Stimulated activated CD4-positive, alpha-beta T cell treated with anti-CD3 and anti-CD28 coated beads, Interleukin-2, amount 100 ng/mL, for 24 hours (primary cell): ENCODE results near the gene IL12B.
A peak's percentile ranks its signal among the peaks of the same experiment; 100 is the strongest.
"Not testable (repeated sequence)": the region's sequence is repeated elsewhere in the genome, so short reads cannot be mapped to it uniquely, and the experiment has no call there.

Experiments
- DNase-seq, 2 donors: peaks; one replicate each; pipeline ENCODE4 v3.0.0-alpha.2; 2020

IL12B gene

DNA sequence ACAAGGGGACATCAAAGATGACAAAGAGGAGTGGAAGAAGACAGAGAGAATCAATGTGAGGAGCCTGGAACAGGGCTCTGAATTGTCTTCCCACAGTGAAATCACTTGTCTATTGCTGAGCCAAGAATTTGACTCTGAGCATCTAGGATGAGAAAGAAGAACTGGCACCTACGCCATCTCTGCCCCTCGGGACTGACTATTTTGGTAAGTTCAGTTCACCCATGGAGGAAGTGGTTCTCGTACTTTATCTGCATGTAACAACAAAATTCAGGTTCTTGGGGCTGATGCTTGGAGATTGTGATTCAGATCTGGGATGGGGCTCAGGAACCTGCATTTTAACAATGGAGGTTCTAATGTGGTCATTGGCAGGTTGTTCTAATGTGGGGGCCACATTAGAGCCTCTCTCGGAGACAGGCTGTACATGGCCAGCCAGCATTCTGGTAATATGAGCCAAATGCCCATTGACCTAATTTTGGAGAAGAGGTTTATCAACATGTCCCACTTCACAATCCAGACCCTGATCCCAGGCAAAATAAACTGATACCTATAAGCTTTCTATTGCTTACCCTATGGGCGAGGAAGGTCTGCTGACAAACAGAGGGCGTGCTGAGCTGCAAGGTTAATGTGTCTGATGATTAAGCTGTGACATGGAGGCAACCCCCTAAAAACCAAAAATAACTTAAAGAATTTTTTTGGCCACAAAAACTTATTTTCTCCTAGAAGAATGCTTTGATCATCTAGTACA is 2.7 kb upstream of the IL12B start:
- DNase-seq: no peak

DNA sequence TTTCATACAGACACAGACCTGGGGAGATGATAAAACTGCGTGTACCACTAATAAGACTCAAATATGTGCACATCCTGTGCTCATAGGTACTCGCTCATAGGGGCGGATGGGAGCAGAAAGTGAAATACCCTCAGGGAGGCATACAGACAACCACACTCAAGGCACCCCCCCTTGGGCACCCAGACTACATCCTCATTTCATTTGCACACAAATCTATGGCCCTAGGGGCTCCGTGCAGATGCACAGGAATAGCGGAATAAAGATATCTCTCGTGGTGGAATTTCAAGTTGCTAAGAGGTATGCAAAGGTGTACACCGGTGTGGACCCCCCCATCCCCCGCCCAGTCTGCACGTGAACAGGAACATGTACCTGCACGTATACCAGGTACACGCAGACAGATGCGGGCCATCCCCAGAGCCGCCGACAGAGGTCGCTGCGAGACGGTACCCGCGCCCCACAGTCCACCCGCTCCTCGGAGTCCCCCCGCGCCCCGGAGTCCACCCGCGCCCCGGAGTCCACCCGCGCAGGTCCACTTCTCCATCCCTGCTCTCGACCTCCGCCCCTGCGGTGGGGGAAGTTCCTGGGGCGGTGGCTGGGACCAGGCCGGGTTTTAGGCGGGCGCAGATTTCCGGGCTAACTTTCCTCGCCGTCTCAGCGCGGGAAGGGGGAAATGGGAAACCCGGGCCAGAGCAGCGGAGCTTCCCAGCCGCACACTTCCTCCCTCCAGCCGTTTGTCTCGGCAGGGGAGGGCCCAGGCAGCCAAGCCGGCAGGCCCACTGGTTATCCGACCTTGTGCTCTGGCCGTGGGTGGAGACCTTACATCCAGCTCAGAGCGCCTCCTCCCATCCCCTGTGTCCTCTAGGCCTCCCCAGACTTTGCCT is 1.0 kb upstream of the IL12B start:
- peak; percentile 81 to 84 for DNase-seq

- DNase-seq: no peak
These were observed 5.3 kb downstream of the IL12B start for GRCh38 chr5:159324986-159325385.

DNA sequence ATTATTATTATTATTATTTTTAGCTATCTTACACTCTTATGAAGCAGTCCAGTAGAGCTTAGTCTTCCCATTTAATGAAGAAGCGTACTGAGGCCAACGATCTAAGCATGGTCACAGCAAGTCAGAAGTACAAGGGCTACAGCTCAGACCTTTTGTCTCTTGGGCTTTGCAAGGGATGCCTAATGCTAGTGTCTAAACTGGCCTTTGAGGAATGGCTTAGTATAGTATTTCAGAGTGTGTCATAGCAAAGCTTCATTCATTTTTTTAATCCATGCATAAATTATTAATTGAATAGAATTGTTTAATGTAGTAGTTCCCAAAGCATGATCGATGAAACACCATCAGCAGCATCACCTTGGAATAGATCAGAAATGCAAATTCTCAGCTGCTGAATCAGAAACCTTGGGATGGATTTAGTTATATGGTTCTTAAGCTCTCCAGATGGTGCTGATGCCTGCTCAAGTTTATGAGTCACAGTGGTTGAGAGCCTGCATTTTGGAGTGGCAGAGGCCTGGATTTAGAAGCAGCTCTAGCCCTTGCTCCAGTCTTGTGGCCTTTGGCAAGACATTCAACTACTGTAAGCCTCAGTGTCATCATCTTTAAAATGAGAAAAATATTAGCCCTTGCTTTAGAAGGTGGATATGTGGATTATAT is 6.1 kb downstream of the IL12B start:
- no peak for DNase-seq

- DNase-seq: no peak
These were observed 8.1 kb downstream of the IL12B start for GRCh38 chr5:159322180-159322579.

DNA sequence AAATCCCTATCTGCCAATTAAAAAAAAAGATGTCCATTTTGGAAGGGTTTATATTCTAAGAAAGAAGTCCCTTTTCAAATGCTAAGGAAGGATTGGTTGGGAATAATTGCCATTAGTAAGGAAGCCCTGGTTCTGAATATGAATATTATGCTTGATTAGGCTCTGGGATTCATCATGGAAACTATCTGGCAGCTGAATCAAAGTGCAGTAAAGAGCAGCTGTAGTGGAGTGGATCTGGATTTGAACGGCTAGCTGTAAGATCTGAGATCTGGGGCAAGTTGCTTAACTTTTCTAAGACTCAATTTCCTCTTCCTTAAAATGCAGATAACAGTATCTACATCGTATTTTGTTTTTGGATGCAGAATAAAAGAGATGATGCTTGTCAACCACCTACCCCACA is 10.5 kb downstream of the IL12B start:
- no peak for DNase-seq

DNA sequence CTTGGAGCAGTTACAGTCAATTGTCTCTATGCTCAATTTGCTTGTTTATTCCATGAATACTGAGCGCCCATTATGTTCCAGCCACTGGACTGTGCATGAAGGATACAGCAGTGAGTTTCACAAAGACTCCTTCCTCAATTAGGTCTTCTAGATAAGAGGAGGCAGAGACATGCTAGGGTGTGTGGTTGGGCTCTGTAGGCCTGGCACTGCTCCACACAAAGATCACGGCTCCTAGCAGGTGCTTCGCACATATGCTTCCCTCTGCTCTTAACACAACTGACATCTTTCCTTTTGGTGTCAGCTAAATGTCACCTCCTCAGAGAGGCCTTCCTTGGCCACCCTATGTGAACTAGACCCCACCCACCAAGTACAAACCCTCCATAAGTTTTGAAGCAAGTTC is 10.9 kb downstream of the IL12B start:
- DNase-seq: no peak

DNA sequence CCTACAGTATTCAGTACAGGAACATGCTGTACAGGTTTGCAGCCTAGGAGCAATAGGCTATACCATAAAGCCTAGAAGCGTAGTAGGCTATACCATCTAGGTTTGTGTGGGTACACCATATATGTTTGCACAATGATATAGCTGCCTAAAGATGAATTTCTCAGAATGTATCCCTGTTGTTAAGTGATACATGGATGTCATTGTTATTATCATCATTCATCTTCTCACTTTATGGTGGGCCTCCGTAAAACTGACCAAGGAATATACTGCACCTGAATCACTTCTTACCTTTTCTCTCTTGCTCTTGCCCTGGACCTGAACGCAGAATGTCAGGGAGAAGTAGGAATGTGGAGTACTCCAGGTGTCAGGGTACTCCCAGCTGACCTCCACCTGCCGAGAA is 11.8 kb downstream of the IL12B start:
- no peak for DNase-seq

- no peak for DNase-seq
These were observed 12.4 kb downstream of the IL12B start for GRCh38 chr5:159317849-159318248.

DNA sequence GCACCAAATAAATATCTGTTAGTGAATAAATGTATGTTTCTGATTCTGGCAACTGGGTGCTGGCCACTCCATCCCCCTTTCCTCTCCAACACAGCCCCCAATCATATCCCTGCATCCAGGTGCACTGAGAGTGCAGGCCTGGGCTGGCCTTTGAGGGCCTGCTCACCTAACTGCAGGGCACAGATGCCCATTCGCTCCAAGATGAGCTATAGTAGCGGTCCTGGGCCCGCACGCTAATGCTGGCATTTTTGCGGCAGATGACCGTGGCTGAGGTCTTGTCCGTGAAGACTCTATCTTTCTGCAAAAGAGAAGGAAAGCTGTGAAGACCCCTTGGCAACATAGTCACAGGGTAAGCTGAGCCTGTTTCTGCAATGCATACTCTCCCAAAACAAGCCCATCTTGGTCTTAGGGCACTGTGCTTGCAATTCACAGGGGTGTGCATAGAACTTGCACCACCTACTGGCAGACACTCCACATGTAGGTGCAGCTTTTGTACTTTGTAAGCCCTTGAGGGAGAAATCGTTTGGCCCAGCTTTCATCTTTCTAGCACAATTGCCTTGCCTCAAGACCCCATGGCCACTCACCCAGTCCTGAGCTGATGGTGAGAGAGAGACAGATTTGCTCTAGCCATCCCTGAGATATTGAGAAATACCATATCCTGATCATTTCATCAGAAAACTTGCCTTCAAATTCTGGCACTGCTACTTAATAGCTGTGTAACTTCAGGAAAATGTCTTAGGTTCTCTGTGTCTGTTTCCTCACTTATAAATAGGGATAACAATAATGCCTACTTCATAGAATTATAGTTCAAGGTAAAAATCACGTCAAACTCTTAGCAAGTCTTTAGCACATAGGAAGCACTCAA is 13.5 kb downstream of the IL12B start:
- peak; percentile 42 to 52 for DNase-seq

DNA sequence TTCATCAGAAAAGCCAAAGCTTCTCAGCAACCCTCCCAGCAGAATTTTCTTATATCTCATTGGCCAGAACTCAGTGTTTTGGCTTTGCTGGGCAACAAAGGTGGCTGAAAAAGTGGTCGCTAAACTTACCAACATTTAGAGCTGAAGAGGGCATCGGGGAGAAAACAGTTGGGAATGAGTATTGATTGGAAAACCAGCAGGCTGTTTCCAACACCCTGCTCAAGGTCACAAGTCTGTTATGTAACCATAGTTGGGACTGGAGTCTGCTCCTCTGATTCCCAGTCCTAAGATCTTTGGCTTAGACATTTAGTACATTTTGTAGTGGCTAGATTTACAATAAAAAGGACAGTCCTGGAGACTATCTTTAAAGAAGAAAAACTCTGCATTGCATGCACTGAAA is 17.1 kb downstream of the IL12B start:
- DNase-seq: no peak

GRCh38 chr5:159311063-159311462 is 19.2 kb downstream of the IL12B start:
- DNase-seq: no peak

GRCh38 chr5:159310511-159310910 is 19.8 kb downstream of the IL12B start:
- peak in 1 of 2 donors; percentile 49 for DNase-seq

DNA sequence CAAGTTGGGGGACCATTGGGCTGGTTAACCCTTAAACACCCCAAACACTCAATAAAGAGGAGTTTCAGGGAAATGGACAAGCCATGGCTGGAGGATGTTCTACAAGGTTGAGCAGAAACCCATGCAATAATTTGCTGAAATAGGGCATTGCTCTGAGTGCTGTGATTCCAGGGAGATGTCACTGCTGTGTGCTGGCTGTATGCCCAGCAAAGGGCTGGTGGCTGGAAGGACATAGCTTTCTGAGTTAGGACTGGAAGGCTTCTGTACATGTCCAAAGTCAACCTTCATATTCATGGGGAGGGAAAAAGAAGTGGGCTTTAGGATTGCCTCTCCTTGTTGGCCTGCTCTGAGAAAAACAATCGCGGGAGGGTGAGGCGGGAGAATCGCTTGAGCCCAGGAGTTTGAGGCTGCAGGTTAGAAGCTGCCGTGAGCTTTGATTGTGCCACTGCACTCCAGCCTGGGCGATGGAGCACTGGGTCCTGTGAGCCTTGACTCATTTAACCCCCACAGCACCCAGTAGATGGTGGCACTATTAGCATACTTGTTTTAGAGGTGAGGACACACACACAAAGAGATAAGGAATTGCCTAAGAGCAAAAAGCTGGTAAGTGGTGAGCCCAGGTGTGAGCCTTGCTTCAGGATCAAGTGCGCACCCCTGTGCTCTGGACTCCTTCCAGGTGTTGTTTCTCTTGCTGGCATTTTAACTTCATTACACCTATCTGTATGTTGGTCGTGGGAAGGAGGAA is 20.4 kb downstream of the IL12B start:
- DNase-seq: no peak

DNA sequence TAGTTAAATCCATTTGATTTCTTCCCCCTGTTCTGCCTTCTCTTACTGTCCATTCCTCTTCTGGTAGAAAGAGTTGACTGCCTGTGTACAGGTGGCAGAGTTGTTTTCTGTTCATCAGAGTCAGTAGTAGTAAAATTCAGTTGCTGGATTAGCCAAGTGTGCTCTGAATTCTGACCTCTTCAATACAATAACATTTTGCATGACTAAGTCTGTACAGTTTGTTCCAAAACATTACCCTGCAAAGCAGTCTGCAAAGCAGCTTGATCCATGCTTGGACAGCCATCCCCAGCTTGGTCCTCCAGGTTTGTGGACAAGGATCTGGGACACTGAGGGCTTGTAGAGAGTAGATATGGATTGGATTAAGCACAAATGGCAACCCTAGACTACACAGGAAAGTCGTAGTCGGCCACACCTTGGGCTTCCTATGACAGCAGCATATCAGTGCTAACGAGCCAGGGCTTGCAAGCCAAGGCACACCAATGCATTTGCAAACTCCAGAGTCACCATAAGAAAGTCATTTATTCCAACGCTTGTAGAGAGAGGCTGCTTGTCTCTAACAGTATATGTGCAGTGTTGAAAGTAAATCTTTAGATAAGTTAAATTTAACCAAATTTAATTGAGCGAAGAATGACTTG is 25.2 kb downstream of the IL12B start:
- no peak for DNase-seq

GRCh38 chr5:159303286-159303685 is 27.0 kb downstream of the IL12B start:
- DNase-seq: no peak

DNA sequence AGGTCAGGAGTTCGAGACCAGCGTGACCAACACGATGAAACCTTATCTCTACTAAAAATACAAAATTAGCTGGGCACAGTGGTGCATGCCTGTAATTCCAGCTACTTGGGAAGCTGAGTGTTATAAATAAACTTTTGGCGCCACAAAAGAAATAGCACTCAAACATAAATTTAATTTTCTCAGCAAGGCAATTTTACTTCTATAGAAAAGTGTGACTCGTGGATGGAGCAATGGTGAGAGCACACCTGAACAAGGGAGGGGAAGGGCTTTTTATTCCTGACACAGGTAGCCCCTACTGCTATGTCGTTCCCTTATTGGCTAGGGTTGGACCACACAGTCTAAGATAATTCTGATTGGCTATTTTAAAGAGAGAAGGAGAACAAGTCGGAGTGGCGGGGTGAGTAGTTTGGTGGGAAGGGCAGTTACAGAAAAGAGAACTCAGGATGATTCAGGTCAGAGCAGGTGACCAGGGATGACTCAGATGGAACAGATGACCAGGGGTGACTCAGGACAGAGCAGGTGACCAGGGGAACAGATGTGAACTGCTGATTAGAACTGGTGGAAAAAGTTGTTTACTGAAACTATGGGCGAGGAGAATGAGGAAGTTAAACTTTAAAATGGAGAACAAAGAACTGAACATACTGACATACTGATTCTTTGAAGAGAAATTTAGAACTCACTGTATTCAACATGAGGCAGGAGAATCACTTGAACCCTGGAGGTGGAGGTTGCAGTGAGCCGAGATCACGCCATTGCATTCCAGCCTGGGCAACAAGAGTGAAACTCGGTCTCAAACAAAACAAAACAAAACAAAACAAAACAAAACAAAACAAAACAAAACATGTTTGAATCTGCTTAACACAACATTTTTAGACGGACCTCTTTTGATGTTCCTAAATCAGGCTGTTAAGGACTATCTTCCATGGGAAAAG is 28.1 kb downstream of the IL12B start:
- DNase-seq: not testable (repeated sequence)

DNA sequence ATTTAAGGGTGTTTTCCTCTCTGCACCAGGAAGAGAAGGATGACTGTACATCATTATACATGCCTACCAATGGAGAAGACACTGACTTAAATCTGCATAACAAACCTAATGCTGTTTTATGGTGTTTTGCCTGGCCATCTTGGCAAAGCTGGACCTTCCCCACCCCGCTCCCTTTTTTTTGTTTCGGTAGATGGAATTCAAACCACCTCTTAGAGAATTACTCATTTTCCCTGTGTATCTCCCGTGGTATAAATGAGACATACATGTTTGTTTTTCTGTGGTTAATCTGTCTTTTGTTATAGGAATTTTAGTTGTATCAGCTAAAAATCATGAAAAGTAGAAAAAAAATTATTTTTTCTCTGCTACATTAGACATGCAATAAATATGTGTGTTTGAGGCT is 28.8 kb downstream of the IL12B start:
- DNase-seq: no peak

DNA sequence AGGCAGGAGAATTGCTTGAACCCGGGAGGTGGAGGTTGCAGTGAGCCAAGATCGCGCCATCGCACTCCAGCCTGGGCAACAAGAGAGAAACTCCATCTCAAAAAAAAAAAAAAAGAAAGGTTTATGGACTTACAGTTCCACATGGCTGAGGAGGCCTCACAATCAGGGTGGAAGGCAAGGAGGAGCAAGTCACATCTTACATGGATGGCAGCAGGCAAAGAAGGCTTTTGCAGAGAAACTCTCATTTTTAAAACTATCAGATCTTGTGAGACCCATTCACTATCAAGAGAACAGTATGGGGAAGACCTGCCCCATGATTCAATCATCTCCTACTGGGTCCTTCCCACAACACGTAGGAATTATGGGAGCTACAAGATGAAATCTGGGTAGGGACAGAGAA is 33.0 kb downstream of the IL12B start:
- not testable (repeated sequence) for DNase-seq

- no peak for DNase-seq
These were observed 35.4 kb downstream of the IL12B start for GRCh38 chr5:159294921-159295320.
